Pancreas (tissue), 10 donors: ENCODE measurements around the gene FAM161A. TPM values are rescaled to one million over a fixed set of nuclear protein-coding genes. Genes with fewer than 3 reads are reported as not detected.
"Not testable (repeated sequence)": the region's sequence is repeated elsewhere in the genome, so short reads cannot be mapped to it uniquely, and the experiment has no call there.

ENCODE experiments used
- ATAC-seq, 4 donors: fragments of 200-7000 bp; cut with Tn5 transposase; one replicate each; pipeline versions ENCODE4 v1.8.0 to v1.9.1; 2020; ENCODE audit warnings: mild to moderate bottlenecking in 4 of 4, moderate library complexity in 4 of 4
- DNase-seq, 6 donors: peaks; one replicate each; pipeline ENCODE4 v3.0.0-alpha.2; 2020
- FAIRE-seq: peaks from 2 replicates; lab custom pipeline; 2012; peaks lifted over from hg19 to GRCh38; lab: Jason Lieb, UNC
- H3K27ac ChIP-seq, 4 donors: fragments of 200-600 bp; sonication (generic); 1 replicate in 3 of 4; 2 replicates in 1 of 4; pipeline versions ENCODE4 v1.5.0 to v1.8.0; 2020
- H3K27me3 ChIP-seq, 4 donors: fragments of 200-600 bp; one replicate each; pipeline ENCODE4 v1.8.0; 2021
- H3K36me3 ChIP-seq, 3 donors: fragments of 200-600 bp; sonication (generic) in 1 of 3; one replicate each; pipeline versions ENCODE4 v1.5.0 to v1.8.0; 2020 to 2021
- H3K4me1 ChIP-seq, 3 donors: fragments of 200-600 bp; one replicate each; pipeline ENCODE4 v1.8.0; 2021
- H3K4me3 ChIP-seq, 4 donors: fragments of 200-600 bp; sonication (generic) in 2 of 4; one replicate each; pipeline versions ENCODE4 v1.5.0 to v1.8.0; 2020 to 2021
- H3K9me3 ChIP-seq, 4 donors: fragments of 200-600 bp; one replicate each; pipeline ENCODE4 v1.8.0; 2021
- WGBS, 2 donors: extraction: QIAGEN DNeasy Blood & Tissue Kit; methylation state at CpG; one replicate each; pipeline ENCODE4 v1.1.7; 2013; 5-methylcytosine and 5-hydroxymethylcytosine counted together
- intact Hi-C, 3 donors: fragments of 100-400 bp; cut with DNase I; formaldehyde crosslinking; loops; one replicate each; pipeline versions ENCODE4 v1.11.1 to v1.14.2; 2022
- polyA plus RNA-seq, 2 donors: library from polyadenylated mRNA; stranded (reverse); fragments of 200-250 nt; gene quantifications; one replicate each; pipeline ENCODE4 v1.2.3, GENCODE V29; 2013
- total RNA-seq, 6 donors: library from RNA; stranded (reverse); fragmentation: NEBNext Ultra II Directional in 4 of 6; extraction: Animal tissue kit (Norgen Biotek cat#: 25700) in 4 of 6; gene quantifications; one replicate each; pipeline versions ENCODE4 v1.2.1 to v1.2.4, GENCODE V29; 2021 to 2023
- TF ChIP-seq, protein P1 (sequence below), 4 donors: fragments of 200-600 bp; sonication (generic) in 3 of 4; IDR thresholded peaks; one replicate each; pipeline versions ENCODE4 v1.5.0 to v1.8.0; 2021; ENCODE audit warnings: antibody characterized with exemption in 4 of 4
- donor health status: healthy with polysubstance abuse.
- donor health status: DM: no; HTN: no; CAD: no; lungs with moderate emphysema.
- donor health status: DM: no; HTN: no; CAD: no.
- donor health status: control.
- donor health status: control.
- donor health status: Bipolar disorder and iron deficiency.
- donor health status: DM: yes; HTN: yes; CAD: no.
- donor health status: DM: no; HTN: no; CAD: no.
- donor health status: DM: no; HTN: no; CAD: no.
- donor health status: DM: yes; HTN: yes; CAD: no.

FAM161A gene
- total and polyA plus RNA-seq, 8 donors = 1.3 to 5.0 (median 2.5) TPM

GRCh38 chr2:61816480-61817355, 37.1 kb downstream of the FAM161A start:
- no peak for ATAC-seq

DNA sequence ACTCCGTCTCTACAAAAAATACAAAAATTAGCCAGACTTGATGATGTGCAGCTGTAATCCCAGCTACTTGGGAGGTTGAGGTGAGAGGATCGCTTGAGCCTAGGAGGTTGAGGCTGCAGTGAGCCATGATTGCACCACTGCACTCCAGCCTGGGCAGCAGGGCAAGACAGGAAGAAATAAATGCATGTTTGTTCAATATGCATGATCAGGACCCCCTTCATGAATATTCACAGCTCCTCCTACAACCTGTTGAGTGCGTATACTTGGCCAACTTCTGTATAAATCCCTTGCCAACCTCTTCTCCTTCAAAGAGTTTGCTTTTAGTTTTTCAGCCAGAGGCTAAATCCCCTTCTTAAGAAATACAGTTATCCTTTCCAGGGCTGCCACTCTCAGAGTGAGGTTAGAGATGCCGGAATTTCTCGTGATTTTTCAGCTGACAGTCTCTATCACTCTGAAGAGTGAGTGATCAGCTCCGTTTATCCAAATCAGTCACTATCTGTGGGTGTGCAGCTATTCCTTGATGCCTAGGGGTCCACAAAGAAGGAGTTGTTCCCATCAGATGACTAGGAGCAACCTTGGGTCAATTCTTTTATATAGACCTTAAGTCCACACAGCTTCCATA, 39.2 kb downstream of the FAM161A start:
- WGBS, 2 donors = 71 to 74% methylated on average over 6 of the region's 6 CpGs
- FAIRE-seq (no peak), ATAC-seq (no peak), DNase-seq (no peak)
- no peak overlapping the region for H3K4me3 ChIP-seq
- H3K27me3 ChIP-seq = no peaks in the 10 kb centered on the region
- no peaks in the 10 kb centered on the region for H3K36me3 ChIP-seq
- H3K4me1 ChIP-seq = no peaks in the 10 kb centered on the region
- intact Hi-C loops = no loop called here
- H3K27ac ChIP-seq = no peak overlapping the region
- TF ChIP-seq, protein P1, sequence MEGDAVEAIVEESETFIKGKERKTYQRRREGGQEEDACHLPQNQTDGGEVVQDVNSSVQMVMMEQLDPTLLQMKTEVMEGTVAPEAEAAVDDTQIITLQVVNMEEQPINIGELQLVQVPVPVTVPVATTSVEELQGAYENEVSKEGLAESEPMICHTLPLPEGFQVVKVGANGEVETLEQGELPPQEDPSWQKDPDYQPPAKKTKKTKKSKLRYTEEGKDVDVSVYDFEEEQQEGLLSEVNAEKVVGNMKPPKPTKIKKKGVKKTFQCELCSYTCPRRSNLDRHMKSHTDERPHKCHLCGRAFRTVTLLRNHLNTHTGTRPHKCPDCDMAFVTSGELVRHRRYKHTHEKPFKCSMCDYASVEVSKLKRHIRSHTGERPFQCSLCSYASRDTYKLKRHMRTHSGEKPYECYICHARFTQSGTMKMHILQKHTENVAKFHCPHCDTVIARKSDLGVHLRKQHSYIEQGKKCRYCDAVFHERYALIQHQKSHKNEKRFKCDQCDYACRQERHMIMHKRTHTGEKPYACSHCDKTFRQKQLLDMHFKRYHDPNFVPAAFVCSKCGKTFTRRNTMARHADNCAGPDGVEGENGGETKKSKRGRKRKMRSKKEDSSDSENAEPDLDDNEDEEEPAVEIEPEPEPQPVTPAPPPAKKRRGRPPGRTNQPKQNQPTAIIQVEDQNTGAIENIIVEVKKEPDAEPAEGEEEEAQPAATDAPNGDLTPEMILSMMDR (IDR thresholded peaks at IDR 0.05) = no peak
- no peaks in the 10 kb centered on the region for H3K9me3 ChIP-seq

More at GRCh38 chr2:61816480-61817355, 37.1 kb downstream of the FAM161A start:
- Histone ChIP-seq H3K4me3 (no peak overlapping the region), H3K27ac (no peak overlapping the region), H3K36me3 (no peaks in the 10 kb centered on the region), H3K9me3 (no peaks in the 10 kb centered on the region), H3K4me1 (no peaks in the 10 kb centered on the region), H3K27me3 (no peaks in the 10 kb centered on the region)
- FAIRE-seq (no peak), DNase-seq (no peak)
- WGBS, 2 donors = 79 to 82% methylated on average over 20 of the region's 20 CpGs
- TF ChIP-seq, protein P1 (IDR thresholded peaks at IDR 0.05) = no peak
- intact Hi-C loops = no loop called here

GRCh38 chr2:61813314-61813713, 40.5 kb downstream of the FAM161A start:
- FAIRE-seq, DNase-seq, H3K4me3 ChIP-seq, H3K4me1 ChIP-seq, H3K36me3 ChIP-seq, ATAC-seq, H3K9me3 ChIP-seq, H3K27ac ChIP-seq, H3K27me3 ChIP-seq, intact Hi-C loops: not testable (repeated sequence)
- 82 to 87% methylated on average over 3 of the region's 3 CpGs for WGBS, 2 donors

GRCh38 chr2:61811821-61812220, 42.0 kb downstream of the FAM161A start:
- Histone ChIP-seq H3K27ac (no peak overlapping the region), H3K36me3 (no peaks in the 10 kb centered on the region), H3K27me3 (no peaks in the 10 kb centered on the region), H3K4me1 (no peaks in the 10 kb centered on the region), H3K9me3 (no peaks in the 10 kb centered on the region), H3K4me3 (no peak overlapping the region)
- TF ChIP-seq, protein P1 (IDR thresholded peaks at IDR 0.05) = no peak
- intact Hi-C loops = no loop called here
- no peak for ATAC-seq
- no peak for DNase-seq
- FAIRE-seq = no peak
- WGBS, 2 donors = 87 to 88% methylated on average over 3 of the region's 3 CpGs

DNA sequence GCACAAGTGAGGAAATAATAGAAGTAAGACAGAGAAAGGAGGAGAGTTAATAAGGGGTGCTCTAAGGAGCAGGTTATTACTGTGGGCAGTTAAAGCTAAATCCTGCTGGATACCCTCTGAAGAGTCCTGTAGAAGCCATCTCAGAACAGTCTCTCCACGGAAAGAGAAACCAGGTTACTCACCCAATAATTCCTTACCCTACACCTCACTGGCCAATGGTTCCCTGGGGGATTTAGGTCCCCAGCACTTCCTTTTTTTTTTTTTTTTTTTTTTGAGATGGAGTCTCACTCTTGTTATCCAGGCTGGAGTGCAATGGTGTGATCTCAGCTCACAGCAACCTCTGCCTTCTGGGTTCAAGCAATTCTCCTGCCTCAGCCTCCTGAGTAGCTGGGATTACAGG, 43.7 kb downstream of the FAM161A start:
- H3K4me3 ChIP-seq, H3K4me1 ChIP-seq, H3K9me3 ChIP-seq, DNase-seq, intact Hi-C loops, H3K36me3 ChIP-seq, FAIRE-seq, ATAC-seq, H3K27ac ChIP-seq, H3K27me3 ChIP-seq: not testable (repeated sequence)
- WGBS, 2 donors = 89 to 100% methylated on average over 1 of the region's 1 CpG

GRCh38 chr2:61808693-61809092, 45.2 kb downstream of the FAM161A start:
- ATAC-seq, FAIRE-seq, intact Hi-C loops, H3K27ac ChIP-seq, H3K27me3 ChIP-seq, H3K4me1 ChIP-seq, DNase-seq, H3K36me3 ChIP-seq, H3K9me3 ChIP-seq, H3K4me3 ChIP-seq: not testable (repeated sequence)
- WGBS, 2 donors = 66 to 71% methylated on average over 5 of the region's 5 CpGs
